SKM-1 (cell line): ENCODE measurements around the gene OTOG.

Experiments
- DNase-seq: peaks from one replicate; lab custom pipeline; 2025; ENCODE audit not compliant: unreplicated experiment; lab: John Stamatoyannopoulos, UW

OTOG gene

DNA sequence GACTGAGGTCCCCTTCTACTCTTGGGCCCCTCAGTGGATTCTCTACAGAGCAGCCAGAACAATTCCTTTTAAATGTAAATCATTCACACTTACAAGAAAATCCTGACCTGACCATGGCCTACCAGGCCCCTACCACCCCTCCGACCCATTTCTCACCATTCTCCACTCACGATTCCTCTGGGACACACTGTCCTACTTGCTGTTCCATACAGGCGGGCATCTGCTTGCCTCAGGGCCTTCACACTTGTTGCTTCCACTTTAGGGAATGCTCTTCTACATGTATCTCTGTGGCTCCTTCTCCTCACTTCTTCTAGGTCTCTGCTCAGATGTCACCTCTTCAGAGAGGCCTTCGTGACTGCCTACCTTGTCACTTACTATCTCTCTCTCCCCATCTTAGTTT is 6.3 kb upstream of the OTOG start:
- no peak for DNase-seq

DNA sequence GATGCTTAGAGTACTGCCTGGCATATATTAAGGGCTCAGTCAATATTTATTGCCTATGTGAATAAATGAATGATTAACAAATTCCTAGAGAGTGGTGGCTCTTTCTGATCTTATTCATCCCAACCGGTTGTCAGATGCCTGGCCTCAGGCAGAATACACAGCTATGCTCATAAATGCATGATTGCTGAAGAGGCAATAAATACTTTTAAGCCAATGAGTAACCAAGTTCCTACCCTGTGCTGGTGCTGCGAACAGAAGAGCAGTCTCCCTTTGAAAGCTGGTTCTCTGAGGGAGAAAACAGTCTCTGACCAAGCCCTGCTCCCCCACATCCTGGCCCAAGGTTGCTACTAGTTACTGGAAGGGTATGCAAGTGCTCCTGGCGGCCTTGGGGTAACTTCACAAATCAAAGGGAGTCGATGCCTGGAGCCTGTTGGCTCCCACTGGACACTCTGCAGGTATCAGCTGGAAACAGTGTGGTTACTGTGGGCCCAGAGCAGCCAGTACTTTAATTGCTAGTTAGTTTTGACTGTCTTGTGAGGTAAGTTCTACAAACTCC is 5.7 kb upstream of the OTOG start:
- no peak for DNase-seq

DNA sequence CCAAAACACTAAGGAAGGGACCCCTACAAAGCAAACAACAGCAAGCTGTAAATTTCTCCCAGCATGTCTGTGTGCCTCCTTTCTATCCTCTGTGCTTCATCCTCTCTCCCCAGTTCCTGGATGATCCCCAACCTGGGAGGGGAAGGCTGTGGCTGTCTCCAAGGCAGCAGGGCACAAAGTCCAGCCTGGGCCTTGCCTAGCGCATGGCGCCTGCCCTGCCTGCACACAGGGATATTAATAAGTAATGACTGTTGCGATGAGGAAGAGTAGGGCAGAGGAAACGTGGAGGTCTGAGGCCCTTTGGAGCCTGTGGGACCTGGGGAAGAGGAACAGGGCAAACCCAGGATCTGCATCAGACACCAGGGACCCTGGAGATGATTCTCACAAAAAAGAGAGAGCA is 4.8 kb upstream of the OTOG start:
- no peak for DNase-seq

DNA sequence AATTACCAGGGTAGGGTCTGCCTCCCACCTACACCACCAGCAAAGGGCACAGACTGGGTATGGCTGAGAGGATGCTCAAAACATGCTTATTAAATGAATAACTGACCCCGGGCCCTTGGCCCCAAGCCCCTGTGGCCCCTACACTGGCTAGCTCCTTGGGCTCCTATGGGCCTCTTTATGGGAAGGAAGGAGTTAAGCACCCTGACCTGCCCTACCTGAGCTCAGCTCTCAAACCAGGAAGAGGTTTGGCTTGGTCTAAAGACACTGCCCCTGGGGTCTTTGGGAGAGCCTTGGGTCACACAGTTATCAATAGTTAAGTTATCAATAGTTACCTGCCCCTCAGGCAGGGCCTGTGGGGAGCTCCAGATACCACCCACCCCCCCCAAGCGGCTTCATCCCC is 4.0 kb upstream of the OTOG start:
- DNase-seq = no peak

DNA sequence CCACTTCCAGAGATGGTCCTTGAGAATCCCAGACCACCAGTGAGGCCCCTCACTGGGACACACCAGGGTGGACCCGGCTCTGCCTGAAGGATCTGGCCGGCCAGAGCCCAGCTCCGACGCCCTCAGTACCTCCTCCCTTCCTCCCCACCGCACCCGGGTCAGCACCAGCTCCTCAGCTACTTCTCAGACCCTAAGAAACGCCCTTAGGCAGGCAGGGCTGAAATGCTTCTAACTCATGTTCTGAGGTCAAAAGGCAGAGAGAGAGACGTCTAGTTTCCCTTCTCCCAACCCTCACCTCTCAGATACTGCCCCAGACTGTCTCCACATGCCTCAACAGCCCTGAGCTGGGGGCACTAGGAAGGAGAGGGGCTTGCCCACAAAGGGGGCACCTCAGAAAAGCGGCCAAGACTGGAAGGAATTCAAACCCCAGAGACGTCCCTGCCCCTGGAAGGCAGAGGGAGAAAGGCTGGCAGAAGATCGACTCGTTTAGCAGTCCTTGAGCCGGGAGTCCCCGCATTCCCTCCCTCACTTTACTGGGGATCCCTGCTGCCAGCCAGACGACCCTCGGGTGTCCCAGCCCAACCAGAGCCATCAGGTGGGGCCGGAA is 3.4 kb upstream of the OTOG start:
- no peak for DNase-seq

DNA sequence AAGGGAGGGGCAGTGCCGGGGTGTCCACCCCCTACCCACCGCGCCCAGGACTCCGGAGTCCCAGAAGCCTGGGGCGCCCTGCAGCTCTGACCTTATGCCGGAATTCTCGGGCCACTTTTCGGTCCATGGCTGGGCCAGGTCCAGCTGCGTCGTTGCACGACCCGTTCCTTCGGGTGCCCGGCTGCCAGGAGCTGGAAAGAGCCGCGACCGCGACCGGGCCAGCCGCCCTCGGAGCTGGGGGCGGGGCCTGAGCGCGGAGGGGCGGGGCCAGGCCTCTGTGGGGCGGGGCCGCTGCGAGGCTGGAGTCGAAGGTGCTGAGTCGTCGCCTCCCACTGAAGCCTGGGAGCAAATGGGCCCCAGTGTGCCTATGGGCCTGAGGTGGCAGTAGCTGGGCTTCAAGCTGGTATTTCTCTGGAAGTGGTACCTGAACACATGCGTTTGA is 2.9 kb upstream of the OTOG start, which contains the start of gene USH1C:
Gene USH1C, minus strand, starts transcription at position 236 of the 442 bp plus-strand sequence. Its CDS starts 109 bp downstream, at position 127.
- DNase-seq = no peak

DNA sequence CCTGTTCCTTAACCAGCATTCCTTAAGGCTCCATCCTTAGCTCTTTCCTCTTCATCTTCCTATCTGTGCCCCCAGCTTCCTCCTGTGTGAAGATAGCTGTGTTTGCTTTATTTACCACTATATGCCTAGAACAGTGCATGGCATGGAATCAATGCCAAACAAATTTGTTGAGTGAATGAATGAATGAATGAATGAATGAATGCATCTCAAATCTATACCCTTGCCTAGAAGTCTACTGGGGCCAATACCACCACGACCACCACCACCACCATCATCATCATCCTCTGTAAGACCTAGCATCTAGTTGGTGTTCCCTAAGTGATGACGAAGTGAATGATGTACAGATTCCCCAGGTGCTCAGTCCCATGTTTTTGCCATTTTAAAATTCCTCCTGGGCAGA is 819 bp upstream of the OTOG start:
- no peak for DNase-seq

DNA sequence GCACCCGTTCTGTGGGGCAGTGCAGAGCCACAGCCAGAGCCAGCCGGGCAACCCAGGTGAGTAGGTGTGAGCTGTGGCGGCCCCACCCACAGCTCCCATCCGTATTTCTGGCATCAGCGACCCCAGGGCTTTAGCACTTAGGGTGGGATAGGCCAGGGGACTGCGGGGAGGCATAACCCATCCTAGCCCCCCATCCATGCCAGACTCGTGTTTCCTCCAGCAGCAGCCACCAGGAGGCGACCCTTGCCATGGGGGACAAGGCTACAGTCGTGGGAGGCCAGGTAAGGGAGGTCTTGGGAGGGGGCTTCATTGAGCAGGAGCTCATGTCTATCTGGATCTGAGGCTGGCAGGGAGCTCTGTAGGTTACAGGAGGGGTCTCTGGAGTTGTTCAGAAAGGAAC is 873 bp downstream of the OTOG start:
- DNase-seq = no peak

DNA sequence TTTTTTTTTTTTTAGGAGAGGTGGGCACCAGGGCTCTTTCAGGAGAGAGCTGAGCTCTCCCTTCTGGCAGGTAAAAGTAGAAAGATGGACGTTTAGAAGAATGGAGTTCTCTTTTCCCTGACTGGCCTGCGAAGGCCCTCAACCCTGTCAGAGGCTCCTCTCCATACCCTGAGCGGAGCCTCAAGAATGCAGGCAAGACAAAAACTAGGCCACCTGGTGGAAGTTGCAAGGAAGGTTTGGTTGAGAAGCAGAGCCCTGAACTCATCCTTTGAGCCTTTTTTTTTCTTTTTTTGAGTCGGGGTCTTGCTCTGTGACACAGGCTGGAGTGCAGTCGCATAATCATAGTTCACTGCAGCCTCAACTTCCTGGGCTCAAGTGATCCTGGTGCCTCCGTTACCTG is 1.4 kb downstream of the OTOG start:
- DNase-seq = no peak

DNA sequence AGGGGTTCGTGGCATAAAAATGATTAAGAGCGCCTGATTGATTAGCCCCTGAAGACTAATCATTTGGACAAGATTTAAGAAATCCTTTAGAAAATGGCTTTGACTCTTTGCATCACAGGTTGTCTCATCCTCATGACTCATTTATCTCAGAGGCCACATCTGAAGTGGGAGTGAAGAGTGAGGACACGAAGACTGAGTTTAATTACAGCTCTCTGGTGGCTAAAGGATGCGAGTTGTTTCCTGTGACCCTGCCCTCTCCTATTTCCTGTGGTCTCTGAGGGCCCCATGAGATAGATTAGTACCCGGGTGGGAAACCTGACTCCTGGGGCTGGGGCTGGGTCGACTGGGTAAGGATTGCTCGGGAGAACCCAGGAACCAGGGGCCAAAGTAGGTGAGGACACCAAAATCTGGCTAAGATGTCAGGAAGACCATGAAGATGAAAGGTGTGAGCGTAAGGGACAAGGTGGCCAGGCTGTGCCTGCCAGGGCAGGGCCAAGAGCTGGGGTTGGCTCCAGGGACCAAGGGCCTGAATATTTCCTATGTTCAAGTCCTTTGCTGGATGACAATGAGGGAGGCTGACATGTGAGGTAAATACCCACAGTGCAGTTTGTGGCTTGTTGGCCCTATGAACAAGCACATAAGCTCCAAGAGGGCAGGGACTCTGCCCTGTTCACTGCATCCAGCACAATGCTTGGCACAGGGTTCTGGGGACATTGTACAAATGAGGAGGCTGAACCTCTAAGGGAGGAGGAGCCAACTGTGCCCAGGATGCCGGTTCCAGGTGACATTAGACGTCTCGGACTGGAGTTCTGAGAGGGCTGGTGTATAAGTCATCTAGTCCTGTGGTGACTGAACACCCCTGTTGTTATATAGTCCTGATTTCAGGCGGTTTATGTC is 3.6 kb downstream of the OTOG start:
- no peak for DNase-seq

DNA sequence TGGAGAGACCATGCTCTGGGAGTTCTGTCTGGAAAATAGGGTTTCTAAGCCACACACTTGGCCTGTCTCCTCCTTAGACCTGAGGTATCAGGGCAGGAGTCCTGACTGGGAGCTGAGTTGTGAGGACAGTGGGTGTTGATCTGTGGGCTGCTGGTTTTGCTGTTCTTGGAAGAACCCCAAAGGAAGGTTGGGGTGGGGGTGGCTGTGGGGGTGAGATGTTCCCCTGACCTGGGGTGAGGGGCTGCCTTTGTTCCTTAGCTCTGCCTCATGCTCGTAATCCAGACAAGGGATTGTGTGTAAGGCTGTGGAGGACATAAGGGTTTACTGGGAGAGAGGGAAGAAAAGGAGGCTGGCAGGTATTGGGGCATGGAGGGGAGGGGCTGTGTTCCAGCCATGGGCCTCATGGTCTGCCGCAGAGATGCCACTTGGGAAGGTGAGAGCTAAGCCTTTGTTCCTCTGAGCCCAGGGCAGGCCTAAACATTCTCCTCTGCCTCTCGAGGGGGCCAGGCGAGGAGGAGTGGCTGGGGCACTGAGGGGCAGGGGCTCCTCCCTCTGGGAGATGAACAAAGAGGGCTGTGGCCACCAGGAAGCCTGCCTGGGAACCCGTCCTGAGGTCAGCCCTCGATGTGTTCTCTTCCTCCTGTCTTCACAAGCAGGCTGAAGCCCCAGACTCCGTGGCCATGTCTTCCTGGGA is 4.4 kb downstream of the OTOG start:
- no peak for DNase-seq

DNA sequence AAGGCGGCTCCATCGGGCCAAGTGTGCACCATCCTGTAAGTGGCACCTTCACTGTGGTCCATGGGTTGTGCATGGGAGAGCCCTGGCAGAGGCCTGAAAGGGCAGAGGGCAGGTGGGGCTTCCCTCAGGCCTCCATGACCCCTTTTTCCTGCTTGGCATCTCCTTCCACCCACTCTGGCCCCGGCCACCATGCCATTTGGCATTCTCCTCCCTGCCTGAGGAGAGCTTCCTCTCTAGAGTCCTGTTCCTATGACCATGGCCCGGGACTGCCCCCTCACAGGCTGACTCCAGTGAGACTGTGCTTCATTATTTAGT is 4.9 kb downstream of the OTOG start:
- no peak for DNase-seq

DNA sequence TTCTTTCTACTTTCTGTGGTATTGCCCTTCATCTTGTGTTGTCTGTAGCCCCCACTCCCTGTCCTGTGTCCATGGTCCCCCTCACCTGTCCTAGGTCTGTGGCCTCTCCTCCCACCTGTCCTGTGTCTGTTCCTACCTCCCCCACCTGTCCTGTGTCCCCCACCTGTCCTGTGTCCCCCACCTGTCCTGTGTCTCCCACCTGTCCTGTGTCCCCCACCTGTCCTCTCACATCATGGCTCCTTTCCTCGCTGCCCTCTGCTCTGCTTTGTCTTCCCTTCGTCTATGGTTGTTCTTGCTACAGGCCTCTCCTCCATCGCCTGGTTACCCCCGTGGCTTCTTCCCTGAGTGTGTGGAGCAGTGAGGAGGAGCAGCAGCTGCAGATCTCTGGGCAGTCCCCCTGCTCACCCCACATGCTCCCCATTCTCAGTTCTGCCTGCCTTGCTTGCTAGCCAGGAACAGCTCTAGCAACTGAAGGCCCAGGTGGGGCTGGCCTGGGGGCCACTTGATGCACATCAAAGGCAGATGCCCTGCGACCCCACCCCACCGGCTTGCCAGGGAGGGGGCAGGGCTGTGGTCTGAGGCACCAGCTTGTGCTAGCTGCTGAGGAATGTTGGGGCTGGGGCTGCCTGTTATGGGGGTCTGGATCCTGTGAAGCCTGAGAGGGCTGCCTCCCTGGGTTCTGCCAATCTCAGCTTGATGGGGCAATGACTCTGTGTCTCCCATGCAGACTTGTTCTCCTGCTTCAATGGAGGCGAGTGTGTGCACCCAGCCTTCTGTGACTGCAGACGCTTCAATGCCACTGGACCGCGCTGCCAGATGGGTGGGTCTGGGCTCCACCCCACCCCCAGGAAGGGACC is 5.6 kb downstream of the OTOG start:
- DNase-seq = no peak

DNA sequence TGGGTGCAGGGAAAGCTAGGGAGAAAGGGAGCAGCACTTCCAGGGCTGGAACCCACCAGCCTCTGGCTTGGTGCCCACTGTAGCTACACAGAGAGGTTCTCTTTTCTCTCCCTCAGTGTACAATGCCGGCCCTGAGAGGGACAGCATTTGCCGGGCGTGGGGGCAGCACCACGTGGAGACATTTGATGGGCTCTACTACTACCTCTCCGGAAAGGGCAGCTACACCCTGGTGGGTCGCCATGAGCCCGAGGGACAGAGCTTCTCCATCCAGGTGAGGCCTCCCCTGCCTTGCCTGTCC is 6.1 kb downstream of the OTOG start:
- DNase-seq = no peak

DNA sequence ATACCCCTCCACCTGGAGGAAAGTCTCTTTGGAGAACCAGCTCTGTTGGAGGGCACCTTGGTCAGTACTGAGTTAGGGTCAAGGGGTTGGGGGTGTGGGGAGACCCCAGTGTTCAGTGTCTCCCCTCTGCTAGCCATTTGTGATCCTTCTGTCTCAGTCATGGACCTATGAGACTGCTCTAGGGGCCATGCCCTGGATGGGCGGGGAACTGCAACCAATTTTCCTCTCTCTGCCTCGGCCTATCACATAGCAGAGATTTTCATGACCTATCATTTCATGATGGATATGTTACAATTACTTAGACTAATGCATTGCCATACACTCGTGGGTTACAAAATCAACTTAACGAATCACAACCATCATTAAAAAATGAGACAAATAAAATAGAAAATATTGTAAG is 7.4 kb downstream of the OTOG start:
- DNase-seq = no peak

DNA sequence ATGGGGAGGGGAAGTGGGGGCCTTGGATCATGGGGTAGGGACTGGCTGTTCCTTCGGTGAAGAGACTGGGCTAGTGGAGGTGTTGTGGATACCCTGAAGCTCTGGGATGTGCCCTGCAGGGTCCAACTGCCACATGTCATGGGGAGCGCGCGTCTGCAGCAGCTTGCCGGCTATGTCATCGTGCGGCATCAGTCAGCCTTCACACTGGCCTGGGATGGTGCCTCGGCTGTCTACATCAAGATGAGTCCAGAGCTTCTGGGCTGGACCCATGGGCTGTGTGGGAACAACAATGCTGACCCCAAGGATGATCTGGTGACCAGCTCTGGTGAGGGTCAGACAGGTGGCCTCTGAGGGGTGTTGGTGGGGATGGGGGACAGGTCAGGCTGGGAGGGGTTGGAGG is 9.9 kb downstream of the OTOG start:
- no peak for DNase-seq

DNA sequence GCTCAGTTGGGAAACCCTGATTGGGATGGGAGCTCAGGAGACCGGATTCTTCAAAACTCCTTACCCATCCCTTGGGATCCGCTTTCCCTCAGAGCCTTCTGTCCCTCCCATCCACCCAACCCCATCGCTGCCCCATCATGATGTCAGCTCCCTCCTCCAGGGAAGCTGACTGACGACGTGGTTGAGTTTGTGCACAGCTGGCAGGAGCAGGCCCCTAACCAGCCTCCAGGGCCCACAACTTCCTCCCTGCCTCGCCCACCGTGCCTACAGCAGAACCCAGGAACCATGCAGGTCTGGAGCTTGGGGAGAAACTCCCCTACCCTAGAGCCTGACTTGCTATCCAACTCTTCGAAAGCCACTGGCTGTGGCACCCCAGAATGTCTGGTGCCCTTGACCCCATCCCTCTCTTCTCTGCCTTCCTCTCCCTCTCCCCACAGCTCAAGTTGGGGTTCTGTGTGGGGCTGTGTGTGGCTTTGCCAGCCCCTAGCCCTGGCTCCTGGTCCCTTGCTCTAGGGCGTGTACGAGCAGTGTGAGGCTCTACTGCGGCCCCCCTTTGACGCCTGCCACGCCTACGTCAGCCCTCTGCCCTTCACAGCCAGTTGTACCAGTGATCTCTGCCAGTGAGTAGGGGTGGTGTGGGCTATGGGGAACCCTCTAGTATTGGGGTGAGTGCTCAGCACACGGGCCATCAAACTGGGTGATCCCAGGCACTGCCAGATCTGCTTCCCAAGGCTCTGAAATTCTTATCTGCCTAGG is 11.1 kb downstream of the OTOG start:
- DNase-seq = no peak

DNA sequence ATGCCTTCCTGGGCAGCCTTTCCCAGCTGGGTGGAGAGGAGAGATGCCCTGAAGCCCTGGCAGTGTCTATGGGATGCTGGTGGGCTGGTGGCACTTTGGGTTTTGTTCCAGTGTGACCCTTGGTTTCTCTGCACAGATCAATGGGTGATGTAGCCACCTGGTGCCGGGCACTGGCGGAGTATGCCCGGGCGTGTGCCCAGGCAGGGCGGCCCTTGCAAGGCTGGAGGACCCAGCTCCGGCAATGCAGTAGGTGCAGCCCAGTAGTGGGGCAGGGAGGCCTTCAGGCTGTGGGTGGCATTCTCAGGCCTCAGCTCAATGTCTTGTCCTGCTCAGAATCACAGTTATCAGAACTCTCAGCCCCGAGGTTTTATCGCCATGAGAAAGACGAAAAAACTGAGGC is 11.9 kb downstream of the OTOG start:
- DNase-seq = no peak

DNA sequence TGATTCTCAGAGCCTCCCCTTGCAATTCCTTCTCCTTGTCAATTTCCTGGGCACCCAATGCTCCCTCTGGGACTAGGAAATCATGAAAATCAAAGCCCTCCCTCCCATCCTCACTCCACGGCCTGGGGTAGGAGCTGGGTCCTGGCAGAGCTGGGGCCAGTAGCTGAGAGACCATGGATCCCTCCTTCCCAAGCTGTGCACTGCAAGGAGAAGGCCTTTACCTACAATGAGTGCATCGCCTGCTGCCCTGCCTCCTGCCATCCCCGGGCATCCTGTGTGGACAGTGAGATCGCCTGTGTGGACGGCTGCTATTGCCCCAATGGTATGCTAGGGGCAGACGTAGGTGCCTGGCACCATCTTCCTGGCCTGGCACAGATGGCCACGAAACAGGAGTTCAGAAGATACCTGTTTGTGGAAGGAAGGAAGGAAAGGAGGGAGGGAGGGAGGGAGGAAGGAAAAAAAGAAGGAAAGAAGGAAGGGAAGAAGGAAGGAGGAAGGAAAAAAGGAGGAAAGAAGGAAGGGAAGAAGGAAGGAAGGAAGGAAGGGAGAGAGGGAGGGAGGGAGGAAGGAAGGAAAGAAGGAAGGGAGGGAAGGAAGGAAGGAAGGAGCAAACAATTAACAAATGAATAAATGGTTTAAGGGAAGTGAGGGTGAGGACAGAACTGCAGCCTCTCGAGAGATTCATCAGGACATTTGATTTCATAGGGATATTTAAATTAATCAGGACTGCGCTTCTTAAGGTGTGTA is 12.5 kb downstream of the OTOG start:
- no peak for DNase-seq
